Naive thymus-derived CD4-positive, alpha-beta T cell (primary cell): ENCODE data around the gene STX8. TPM values are rescaled to one million over a fixed set of nuclear protein-coding genes. Genes with fewer than 3 reads are reported as not detected.
"Not testable (repeated sequence)": the region's sequence is repeated elsewhere in the genome, so short reads cannot be mapped to it uniquely, and the experiment has no call there.

ENCODE experiments used
- ATAC-seq: fragments of 150-1000 bp; cut with Tn5 transposase; 2 replicates; pipeline ENCODE4 v1.10.0; 2021; ENCODE audit warnings: mild to moderate bottlenecking, moderate library complexity
- CTCF ChIA-PET: fragments of 350-600 bp; sonication (Branson Sonifier 250); formaldehyde crosslinking; loops from one replicate; lab custom pipeline; 2021; ENCODE audit warnings: antibody characterized with exemption; lab: Charles Lee
- POLR2A ChIA-PET: fragments of 350-600 bp; sonication (Branson Sonifier 250); formaldehyde crosslinking; loops from one replicate; lab custom pipeline; 2021; ENCODE audit warnings: antibody characterized with exemption, inconsistent platforms; lab: Charles Lee
- DNase-seq, 9 donors: peaks; one replicate each; pipeline versions ENCODE4 v3.0.0 to v3.0.0-alpha.2; 2020 to 2022; ENCODE audit warnings: mixed read lengths in 1 of 9
- H3K27ac ChIP-seq: one replicate; pipeline ENCODE4 v1.7.0; 2013; ENCODE audit warnings: mild to moderate bottlenecking, low read depth, low read length, moderate library complexity
- H3K27me3 ChIP-seq, 2 donors: one replicate each; pipeline ENCODE4 v1.7.0; 2013; ENCODE audit warnings: low read length in 2 of 2, mild to moderate bottlenecking in 2 of 2, moderate library complexity in 2 of 2; ENCODE audit not compliant: control insufficient read depth in 2 of 2, insufficient read depth in 2 of 2
- H3K36me3 ChIP-seq, 3 experiments: 1 replicate in 2 of 3; 2 replicates in 1 of 3; pipeline ENCODE4 v1.7.0; 2013; ENCODE audit warnings: low read length in 3 of 3, mild to moderate bottlenecking in 3 of 3, moderate library complexity in 1 of 3; ENCODE audit not compliant: insufficient read depth in 3 of 3, control insufficient read depth in 2 of 3
- H3K4me1 ChIP-seq, 2 donors: one replicate each; pipeline ENCODE4 v1.7.0; 2013; ENCODE audit warnings: low read length in 2 of 2, mild to moderate bottlenecking in 2 of 2, moderate library complexity in 1 of 2; ENCODE audit not compliant: control insufficient read depth in 2 of 2, insufficient read depth in 2 of 2
- H3K4me3 ChIP-seq: 2 replicates; pipeline ENCODE4 v1.7.0; 2013; ENCODE audit warnings: mild to moderate bottlenecking, low read length
- H3K9me3 ChIP-seq, 3 experiments: 1 replicate in 2 of 3; 2 replicates in 1 of 3; pipeline ENCODE4 v1.7.0; 2013; ENCODE audit warnings: low read length in 3 of 3; ENCODE audit not compliant: control insufficient read depth in 2 of 3
- H3K27ac Mint-ChIP-seq, 9 donors: one replicate each; pipeline ENCODE4 v1.8.0; 2020 to 2022; ENCODE audit warnings: mixed read lengths in 9 of 9, mild to moderate bottlenecking in 8 of 9, moderate library complexity in 5 of 9, inconsistent platforms in 2 of 9
- H3K27me3 Mint-ChIP-seq, 5 donors: one replicate each; pipeline ENCODE4 v1.8.0; 2021 to 2022; ENCODE audit warnings: mixed read lengths in 5 of 5, mild to moderate bottlenecking in 1 of 5
- H3K36me3 Mint-ChIP-seq, 5 donors: one replicate each; pipeline ENCODE4 v1.8.0; 2020 to 2022; ENCODE audit warnings: mixed read lengths in 5 of 5, mild to moderate bottlenecking in 3 of 5, inconsistent platforms in 1 of 5
- H3K4me1 Mint-ChIP-seq, 7 donors: one replicate each; pipeline ENCODE4 v1.8.0; 2020 to 2022; ENCODE audit warnings: mixed read lengths in 7 of 7, mild to moderate bottlenecking in 3 of 7, inconsistent platforms in 1 of 7
- H3K4me3 Mint-ChIP-seq, 10 donors: one replicate each; pipeline ENCODE4 v1.8.0; 2020 to 2022; ENCODE audit warnings: mild to moderate bottlenecking in 10 of 10, mixed read lengths in 10 of 10, moderate library complexity in 6 of 10, inconsistent platforms in 2 of 10
- H3K9me3 Mint-ChIP-seq, 11 donors: one replicate each; pipeline ENCODE4 v1.8.0; 2020 to 2022; ENCODE audit warnings: mixed read lengths in 11 of 11, mild to moderate bottlenecking in 4 of 11, inconsistent platforms in 1 of 11, moderate library complexity in 1 of 11
- intact Hi-C, 2 donors: fragments of 100-400 bp; cut with micrococcal nuclease; formaldehyde crosslinking; loops; one replicate each; pipeline ENCODE4 v1.15.1; 2023
- polyA plus RNA-seq, 2 donors: library from polyadenylated mRNA; unstranded; fragments of 300-500 nt; fragmentation: Illumina TruSeq; gene quantifications; one replicate each; pipeline ENCODE4 v1.2.3, GENCODE V29; 2021
- total RNA-seq, 6 experiments: library from RNA in 5 of 6; stranded (reverse) in 5 of 6; gene quantifications; 1 replicate in 5 of 6; 2 replicates in 1 of 6; pipeline ENCODE4 v1.2.3 and lab custom pipeline; 2021 to 2026

The STX8 gene
- total and polyA plus RNA-seq, 7 experiments from 2014 or later, result 45.1 to 116 (median 67.5) TPM

- Histone ChIP-seq H3K4me1 (peaks cover 15 to 23% of the 10 kb centered on the region in 2 donors), H3K9me3 (no peaks in the 10 kb centered on the region), H3K36me3 (no peaks in the 10 kb centered on the region), H3K4me3 (no peak overlapping the region), H3K27me3 (no peaks in the 10 kb centered on the region), H3K27ac (no peak overlapping the region)
- DNase-seq (no peak), ATAC-seq (no peak)
- Mint-ChIP-seq H3K36me3 (peaks cover 0 to 14% (median 5%) of the 10 kb centered on the region in 5 donors), H3K4me1 (peaks cover 23 to 55% (median 45%) of the 10 kb centered on the region in 7 donors), H3K27me3 (no peaks in the 10 kb centered on the region), H3K9me3 (no peaks in the 10 kb centered on the region), H3K4me3 (peak overlapping the region in 1 of 10 donors; percentile 45), H3K27ac (no peak overlapping the region)
- CTCF ChIA-PET, result no interaction called here
- intact Hi-C loops, result no loop called here
- POLR2A ChIA-PET, result no interaction called here
Measured at GRCh38 chr17:9467518-9467917, 108.1 kb downstream of the STX8 start.

DNA sequence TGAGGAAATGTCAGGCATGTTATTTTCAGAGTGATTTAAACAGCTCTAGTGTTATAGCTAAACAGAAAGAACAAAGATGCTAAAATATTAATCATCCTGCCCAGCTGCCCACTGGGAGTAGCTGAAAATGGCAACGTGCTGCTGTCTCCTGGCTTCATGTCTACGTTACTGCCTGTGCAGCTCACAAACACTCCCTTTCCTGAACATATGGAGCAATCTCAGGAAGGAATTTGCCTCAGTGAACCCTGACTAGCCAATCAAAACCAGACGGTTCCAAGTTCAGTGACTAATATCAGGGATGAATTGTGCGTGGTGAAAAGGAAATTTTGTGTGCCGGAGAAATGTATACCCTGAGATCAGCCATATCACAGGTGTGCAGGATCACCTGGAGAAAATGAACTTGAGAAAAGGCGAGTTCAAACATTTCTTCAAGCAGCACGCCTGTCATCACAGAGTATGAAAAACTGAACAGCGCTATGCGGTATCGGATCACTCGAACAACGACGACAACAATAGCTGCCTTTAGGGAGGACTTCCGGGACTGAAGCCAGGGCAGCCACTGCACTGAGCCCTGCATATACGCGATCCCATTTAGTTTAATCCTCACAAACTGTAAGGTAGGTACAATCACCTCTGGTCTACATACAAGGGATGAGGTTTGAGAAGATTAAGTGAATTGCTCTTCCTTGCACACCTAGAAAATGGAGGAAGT lies 110.3 kb downstream of the STX8 start:
- peaks cover 17 to 41% (median 28%) of the 10 kb centered on the region in 7 donors for H3K4me1 Mint-ChIP-seq
- DNase-seq (no peak), ATAC-seq (no peak)
- ChIA-PET CTCF (no interaction called here), POLR2A (interaction anchor here (0.6 kb wide), 1 partner anchor 37 kb away, joined by 3 read pairs; no protein-coding TSS in a partner anchor)
- peak overlapping the region in 2 of 10 donors; percentile 12 to 45 for H3K4me3 Mint-ChIP-seq
- H3K27ac ChIP-seq, result no peak overlapping the region
- H3K36me3 ChIP-seq, result no peaks in the 10 kb centered on the region
- no peak overlapping the region for H3K4me3 ChIP-seq
- no peaks in the 10 kb centered on the region for H3K27me3 Mint-ChIP-seq
- H3K9me3 Mint-ChIP-seq, result peaks cover 0 to 1% (median 0%) of the 10 kb centered on the region in 11 donors
- H3K4me1 ChIP-seq, result peaks cover 11 to 14% of the 10 kb centered on the region in 2 donors
- intact Hi-C loops, result no loop called here
- peaks cover 0 to 24% (median 8%) of the 10 kb centered on the region in 5 donors for H3K36me3 Mint-ChIP-seq
- peak overlapping the region in 7 of 9 donors; percentile 10 to 71 (median 45) for H3K27ac Mint-ChIP-seq
- H3K9me3 ChIP-seq, result no peaks in the 10 kb centered on the region
- H3K27me3 ChIP-seq, result no peaks in the 10 kb centered on the region

DNA sequence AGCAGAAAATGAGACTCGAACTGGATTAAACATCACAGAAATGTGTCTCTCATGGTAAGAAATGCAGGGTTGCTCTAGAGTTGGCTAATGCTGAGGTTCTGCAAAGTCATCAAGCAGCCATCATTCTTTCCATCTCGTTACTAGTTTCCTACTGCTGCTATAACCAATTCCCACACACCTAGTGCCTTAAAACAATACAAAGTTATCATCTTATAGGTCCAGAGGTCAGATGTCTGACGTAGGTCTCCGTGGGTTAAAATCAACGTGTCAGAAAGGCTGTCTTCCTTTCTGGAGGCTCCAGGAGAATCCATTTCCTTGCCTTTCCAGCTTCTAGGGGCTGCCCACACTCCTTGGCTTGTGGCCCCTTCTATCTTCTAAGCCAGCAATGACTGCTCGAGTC lies 118.6 kb downstream of the STX8 start:
- no peaks in the 10 kb centered on the region for H3K36me3 ChIP-seq
- ATAC-seq (no peak), DNase-seq (no peak)
- intact Hi-C loops, result no loop called here
- H3K36me3 Mint-ChIP-seq, result peaks cover 1 to 37% (median 20%) of the 10 kb centered on the region in 5 donors
- H3K4me3 ChIP-seq, result no peak overlapping the region
- no peaks in the 10 kb centered on the region for H3K4me1 ChIP-seq
- H3K4me1 Mint-ChIP-seq, result peaks cover 0 to 4% (median 0%) of the 10 kb centered on the region in 7 donors
- no peaks in the 10 kb centered on the region for H3K27me3 Mint-ChIP-seq
- no peak overlapping the region for H3K27ac Mint-ChIP-seq
- ChIA-PET CTCF (no interaction called here), POLR2A (no interaction called here)
- H3K27ac ChIP-seq, result no peak overlapping the region
- H3K4me3 Mint-ChIP-seq, result no peak overlapping the region
- peaks cover 0 to 6% (median 2%) of the 10 kb centered on the region in 11 donors for H3K9me3 Mint-ChIP-seq
- no peaks in the 10 kb centered on the region for H3K27me3 ChIP-seq
- H3K9me3 ChIP-seq, result no peaks in the 10 kb centered on the region

DNA sequence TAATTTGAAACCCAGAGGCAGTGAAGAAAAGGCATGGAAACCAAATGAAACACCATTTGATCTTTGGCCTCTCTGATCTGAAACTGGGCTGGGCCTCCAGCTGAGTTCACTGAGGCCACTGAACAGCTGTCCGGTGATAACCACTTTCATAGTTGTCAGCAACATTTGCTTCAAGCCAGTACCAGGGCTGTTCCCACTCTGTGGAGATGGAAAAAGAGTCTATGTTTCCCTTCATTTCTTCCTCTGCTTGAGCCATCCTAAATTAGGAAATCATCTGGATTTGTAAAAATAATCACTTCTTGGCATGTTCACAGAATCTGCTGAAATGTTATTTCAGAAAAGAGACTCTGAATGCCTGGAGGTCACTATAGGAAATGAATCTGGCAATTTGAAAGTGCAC lies 119.3 kb downstream of the STX8 start:
- Mint-ChIP-seq H3K27me3 (no peaks in the 10 kb centered on the region), H3K36me3 (peaks cover 1 to 33% (median 20%) of the 10 kb centered on the region in 5 donors), H3K9me3 (peaks cover 0 to 6% (median 2%) of the 10 kb centered on the region in 11 donors), H3K4me1 (peaks cover 0 to 4% (median 0%) of the 10 kb centered on the region in 7 donors), H3K27ac (no peak overlapping the region), H3K4me3 (no peak overlapping the region)
- DNase-seq (no peak), ATAC-seq (no peak)
- H3K36me3 ChIP-seq, result no peaks in the 10 kb centered on the region
- no peaks in the 10 kb centered on the region for H3K27me3 ChIP-seq
- no peak overlapping the region for H3K27ac ChIP-seq
- POLR2A ChIA-PET, result no interaction called here
- H3K4me1 ChIP-seq, result no peaks in the 10 kb centered on the region
- no peaks in the 10 kb centered on the region for H3K9me3 ChIP-seq
- CTCF ChIA-PET, result no interaction called here
- intact Hi-C loops, result no loop called here
- H3K4me3 ChIP-seq, result no peak overlapping the region

GRCh38 chr17:9451934-9452333 lies 123.7 kb downstream of the STX8 start:
- no peaks in the 10 kb centered on the region for H3K4me1 Mint-ChIP-seq
- H3K4me3 ChIP-seq, result no peak overlapping the region
- no peaks in the 10 kb centered on the region for H3K27me3 Mint-ChIP-seq
- no peaks in the 10 kb centered on the region for H3K27me3 ChIP-seq
- no peak for ATAC-seq
- DNase-seq, result no peak
- POLR2A ChIA-PET, result no interaction called here
- intact Hi-C loops, result no loop called here
- H3K27ac Mint-ChIP-seq, result no peak overlapping the region
- H3K4me3 Mint-ChIP-seq, result no peak overlapping the region
- H3K27ac ChIP-seq, result no peak overlapping the region
- no peaks in the 10 kb centered on the region for H3K9me3 ChIP-seq
- no peaks in the 10 kb centered on the region for H3K36me3 ChIP-seq
- CTCF ChIA-PET, result no interaction called here
- H3K4me1 ChIP-seq, result no peaks in the 10 kb centered on the region
- no peaks in the 10 kb centered on the region for H3K9me3 Mint-ChIP-seq
- peaks cover 0 to 26% (median 8%) of the 10 kb centered on the region in 5 donors for H3K36me3 Mint-ChIP-seq

GRCh38 chr17:9447298-9447697 lies 128.3 kb downstream of the STX8 start:
- H3K4me1 Mint-ChIP-seq, H3K27me3 ChIP-seq, H3K36me3 ChIP-seq, H3K4me3 ChIP-seq, H3K9me3 ChIP-seq, DNase-seq, CTCF ChIA-PET, H3K27me3 Mint-ChIP-seq, intact Hi-C loops, H3K9me3 Mint-ChIP-seq, POLR2A ChIA-PET, H3K27ac ChIP-seq, H3K27ac Mint-ChIP-seq, ATAC-seq, H3K4me1 ChIP-seq: not testable (repeated sequence)
- Mint-ChIP-seq H3K36me3 (peaks cover 0 to 31% (median 6%) of the 10 kb centered on the region in 5 donors), H3K4me3 (peak overlapping the region in 1 of 10 donors; percentile 7)

DNA sequence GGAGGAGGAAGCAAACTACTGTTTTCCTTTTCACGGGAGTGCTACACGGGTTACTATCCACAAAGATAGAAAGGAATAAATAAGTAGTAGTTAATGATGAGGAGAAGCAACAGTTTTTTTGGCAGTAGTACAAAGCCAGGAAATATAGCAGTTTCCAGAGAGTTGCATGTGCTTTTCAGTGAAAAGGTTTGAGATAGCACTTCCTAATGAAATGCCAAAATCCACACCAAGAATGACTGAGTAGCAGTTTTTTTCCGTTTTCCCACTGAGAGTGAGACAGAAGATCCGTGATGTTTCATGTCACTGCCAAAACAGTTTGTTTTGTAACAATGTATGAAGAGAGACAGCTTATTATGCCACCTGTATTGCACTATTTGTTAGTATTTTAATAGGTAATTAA lies 129.1 kb downstream of the STX8 start:
- Mint-ChIP-seq H3K36me3 (peaks cover 0 to 39% (median 13%) of the 10 kb centered on the region in 5 donors), H3K27ac (no peak overlapping the region), H3K9me3 (peaks cover 0 to 10% (median 0%) of the 10 kb centered on the region in 11 donors), H3K4me1 (peaks cover 0 to 10% (median 0%) of the 10 kb centered on the region in 7 donors), H3K4me3 (no peak overlapping the region), H3K27me3 (no peaks in the 10 kb centered on the region)
- ATAC-seq (no peak), DNase-seq (no peak)
- Histone ChIP-seq H3K36me3 (no peaks in the 10 kb centered on the region), H3K9me3 (no peaks in the 10 kb centered on the region), H3K4me3 (no peak overlapping the region), H3K27ac (no peak overlapping the region), H3K4me1 (no peaks in the 10 kb centered on the region), H3K27me3 (no peaks in the 10 kb centered on the region)
- intact Hi-C loops, result no loop called here
- ChIA-PET POLR2A (no interaction called here), CTCF (no interaction called here)
